Neural cell (in vitro differentiated cells): ENCODE measurements around the gene NCAPD2. TPM values are rescaled to one million over a fixed set of nuclear protein-coding genes. Genes with fewer than 3 reads are reported as not detected.

Experiments
- H2AFZ ChIP-seq: fragments of 200-600, 300-800 bp; sonication (generic), shearing (Covaris generic); 2 replicates; pipeline ENCODE4 v1.6.0; 2014; ENCODE audit warnings: low read depth, mild to moderate bottlenecking, antibody characterized with exemption, low read length, moderate library complexity
- H3F3A ChIP-seq: fragments of 200-600 bp; shearing (Covaris generic); 2 replicates; pipeline ENCODE4 v1.6.1; 2016; ENCODE audit warnings: mild to moderate bottlenecking, moderate library complexity, mixed read lengths, antibody characterized with exemption, low read length; ENCODE audit not compliant: insufficient read depth, poor library complexity, severe bottlenecking
- H3K27ac ChIP-seq: fragments of 200-600, 300-800 bp; sonication (generic), shearing (Covaris generic); 2 replicates; pipeline ENCODE4 v1.5.1; 2014; ENCODE audit warnings: mild to moderate bottlenecking, low read length, moderate library complexity
- H3K27me3 ChIP-seq: fragments of 300-800, 200-600 bp; sonication (generic), shearing (Covaris generic); 2 replicates; pipeline ENCODE4 v1.6.0; 2014; ENCODE audit warnings: mild to moderate bottlenecking, low read depth, low read length, moderate library complexity; ENCODE audit not compliant: insufficient read depth
- H3K36me3 ChIP-seq: fragments of 300-800, 200-600 bp; sonication (generic), shearing (Covaris generic); 2 replicates; pipeline ENCODE4 v1.5.1; 2014; ENCODE audit warnings: mild to moderate bottlenecking, antibody characterized with exemption, low read length, moderate library complexity; ENCODE audit not compliant: insufficient read depth
- H3K4me2 ChIP-seq: fragments of 300-800, 200-600 bp; sonication (generic), shearing (Covaris generic); 2 replicates; pipeline ENCODE4 v1.6.0; 2014; ENCODE audit warnings: mild to moderate bottlenecking, low read length
- H3K4me3 ChIP-seq: fragments of 300-800, 200-600 bp; sonication (generic), shearing (Covaris generic); 2 replicates; pipeline ENCODE4 v1.5.1; 2014; ENCODE audit warnings: mild to moderate bottlenecking, low read length, moderate library complexity
- H3K79me2 ChIP-seq: fragments of 200-600 bp; shearing (Covaris generic); replicated peaks from 2 replicates; pipeline ENCODE4 v1.6.0; 2014; ENCODE audit warnings: mild to moderate bottlenecking, low read length, moderate library complexity; ENCODE audit not compliant: insufficient read depth
- H3K9ac ChIP-seq: fragments of 300-800, 200-600 bp; sonication (generic), shearing (Covaris generic); 2 replicates; pipeline ENCODE4 v1.6.1; 2016; ENCODE audit warnings: mild to moderate bottlenecking, low read length, mixed read lengths
- H3K9me2 ChIP-seq: fragments of 200-600 bp; shearing (Covaris generic); 2 replicates; pipeline ENCODE4 v1.6.1; 2016; ENCODE audit warnings: mild to moderate bottlenecking, low read length, mixed read lengths; ENCODE audit not compliant: insufficient read depth
- H3K9me3 ChIP-seq: fragments of 200-600, 300-800 bp; sonication (generic), shearing (Covaris generic); 2 replicates; pipeline ENCODE4 v1.6.1; 2016; ENCODE audit warnings: mild to moderate bottlenecking, mixed run types, low read length, moderate library complexity, mixed read lengths
- H4K20me1 ChIP-seq: fragments of 200-600 bp; shearing (Covaris generic); 2 replicates; pipeline ENCODE4 v1.6.1; 2016; ENCODE audit warnings: mild to moderate bottlenecking, mixed run types; ENCODE audit not compliant: insufficient read depth
- EP300 ChIP-seq: fragments of 450-650 bp; conservative IDR thresholded peaks from 2 replicates; pipeline ENCODE4 v1.6.1; 2014; ENCODE audit warnings: antibody characterized with exemption, mild to moderate bottlenecking, moderate library complexity; ENCODE audit not compliant: poor library complexity, severe bottlenecking
- EZH2 ChIP-seq: fragments of 200-600, 300-800 bp; shearing (Covaris generic), sonication (generic); IDR thresholded peaks from 2 replicates; pipeline ENCODE4 v1.6.1; 2014; ENCODE audit warnings: antibody characterized with exemption, low read length, borderline replicate concordance, mild to moderate bottlenecking; ENCODE audit not compliant: insufficient read depth, poor library complexity, severe bottlenecking
- MXI1 ChIP-seq: fragments of 450-650 bp; conservative IDR thresholded peaks from 2 replicates; pipeline ENCODE4 v1.6.1; 2014; ENCODE audit warnings: antibody characterized with exemption, mild to moderate bottlenecking; ENCODE audit not compliant: poor library complexity, severe bottlenecking
- POLR2AphosphoS5 ChIP-seq: IDR thresholded peaks from 2 replicates; pipeline ENCODE4 v1.6.1; 2012
- RAD21 ChIP-seq: fragments of 450-650 bp; conservative IDR thresholded peaks from 2 replicates; pipeline ENCODE4 v1.6.1; 2014; ENCODE audit warnings: antibody characterized with exemption, mild to moderate bottlenecking, moderate library complexity
- REST ChIP-seq: IDR thresholded peaks from 2 replicates; pipeline ENCODE4 v1.6.1; 2012; ENCODE audit warnings: borderline replicate concordance
- SMC3 ChIP-seq: fragments of 450-650 bp; conservative IDR thresholded peaks from 2 replicates; pipeline ENCODE4 v1.6.1; 2014; ENCODE audit warnings: antibody characterized with exemption, mild to moderate bottlenecking, moderate library complexity; ENCODE audit not compliant: poor library complexity
- TAF1 ChIP-seq: IDR thresholded peaks from 2 replicates; pipeline ENCODE4 v1.6.1; 2012; ENCODE audit warnings: low read depth
- polyA plus RNA-seq: library from polyadenylated mRNA; depleted of rRNA; stranded (reverse); fragments of >200 nt; gene quantifications from 2 replicates; pipeline ENCODE4 v1.2.3, GENCODE V29; 2014
- TF ChIP-seq, protein P1 (sequence below): fragments of 450-650 bp; IDR thresholded peaks from 2 replicates; pipeline ENCODE4 v1.5.1; 2014; ENCODE audit warnings: antibody characterized with exemption, mild to moderate bottlenecking, moderate library complexity; ENCODE audit not compliant: poor library complexity, severe bottlenecking

The NCAPD2 gene
- polyA plus RNA-seq, 1 donor from 2014 or later, result 4.5 TPM

DNA sequence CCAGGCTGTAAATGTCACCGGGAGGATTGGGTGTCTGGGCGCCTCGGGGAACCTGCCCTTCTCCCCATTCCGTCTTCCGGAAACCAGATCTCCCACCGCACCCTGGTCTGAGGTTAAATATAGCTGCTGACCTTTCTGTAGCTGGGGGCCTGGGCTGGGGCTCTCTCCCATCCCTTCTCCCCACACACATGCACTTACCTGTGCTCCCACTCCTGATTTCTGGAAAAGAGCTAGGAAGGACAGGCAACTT is 41.7 kb downstream of the NCAPD2 start:
- Histone ChIP-seq H3K9me2 (no peaks in the 10 kb centered on the region), H3F3A (peaks cover 4% of the 10 kb centered on the region), H3K36me3 (peaks cover 11% of the 10 kb centered on the region), H3K4me2 (peak overlapping the region; percentile 92), H3K9me3 (no peaks in the 10 kb centered on the region), H3K79me2 (peaks cover 20% of the 10 kb centered on the region), H3K27ac (peak overlapping the region; percentile 98), H3K9ac (peak overlapping the region; percentile 99), H4K20me1 (peaks cover 9% of the 10 kb centered on the region), H3K27me3 (no peaks in the 10 kb centered on the region), H2AFZ (no peak overlapping the region), H3K4me3 (peak overlapping the region; percentile 100)
- TF ChIP-seq REST (no peak), SMC3 (no peak), POLR2AphosphoS5 (no peak), MXI1 (no peak), EZH2 (no peak), TAF1 (no peak), RAD21 (no peak), EP300 (no peak)
- TF ChIP-seq, protein P1, sequence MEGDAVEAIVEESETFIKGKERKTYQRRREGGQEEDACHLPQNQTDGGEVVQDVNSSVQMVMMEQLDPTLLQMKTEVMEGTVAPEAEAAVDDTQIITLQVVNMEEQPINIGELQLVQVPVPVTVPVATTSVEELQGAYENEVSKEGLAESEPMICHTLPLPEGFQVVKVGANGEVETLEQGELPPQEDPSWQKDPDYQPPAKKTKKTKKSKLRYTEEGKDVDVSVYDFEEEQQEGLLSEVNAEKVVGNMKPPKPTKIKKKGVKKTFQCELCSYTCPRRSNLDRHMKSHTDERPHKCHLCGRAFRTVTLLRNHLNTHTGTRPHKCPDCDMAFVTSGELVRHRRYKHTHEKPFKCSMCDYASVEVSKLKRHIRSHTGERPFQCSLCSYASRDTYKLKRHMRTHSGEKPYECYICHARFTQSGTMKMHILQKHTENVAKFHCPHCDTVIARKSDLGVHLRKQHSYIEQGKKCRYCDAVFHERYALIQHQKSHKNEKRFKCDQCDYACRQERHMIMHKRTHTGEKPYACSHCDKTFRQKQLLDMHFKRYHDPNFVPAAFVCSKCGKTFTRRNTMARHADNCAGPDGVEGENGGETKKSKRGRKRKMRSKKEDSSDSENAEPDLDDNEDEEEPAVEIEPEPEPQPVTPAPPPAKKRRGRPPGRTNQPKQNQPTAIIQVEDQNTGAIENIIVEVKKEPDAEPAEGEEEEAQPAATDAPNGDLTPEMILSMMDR, result no peak

GRCh38 chr12:6535960-6536847 is 42.3 kb downstream of the NCAPD2 start:
- TF ChIP-seq EZH2 (no peak), POLR2AphosphoS5 (no peak), RAD21 (no peak), REST (no peak), MXI1 (no peak), EP300 (no peak), SMC3 (no peak), TAF1 (no peak)
- TF ChIP-seq, protein P1, result no peak
- H3K4me2 ChIP-seq, result peak overlapping the region; percentile 92
- peak overlapping the region; percentile 99 for H3K9ac ChIP-seq
- H3K4me3 ChIP-seq, result peak overlapping the region; percentile 100
- H3K36me3 ChIP-seq, result peaks cover 11% of the 10 kb centered on the region
- H3F3A ChIP-seq, result peaks cover 4% of the 10 kb centered on the region
- peaks cover 20% of the 10 kb centered on the region for H3K79me2 ChIP-seq
- H3K9me2 ChIP-seq, result no peaks in the 10 kb centered on the region
- H3K27me3 ChIP-seq, result no peaks in the 10 kb centered on the region
- H4K20me1 ChIP-seq, result peaks cover 9% of the 10 kb centered on the region
- H3K9me3 ChIP-seq, result no peaks in the 10 kb centered on the region
- H2AFZ ChIP-seq, result no peak overlapping the region
- H3K27ac ChIP-seq, result peak overlapping the region; percentile 98
